Glomerular visceral epithelial cell (primary cell): ENCODE measurements around the gene SHISAL2A.

Experiments used
- DNase-seq: peaks from one replicate; pipeline ENCODE4 v3.0.0-alpha.2; 2016; ENCODE audit errors: extremely low spot score

Gene SHISAL2A

DNA sequence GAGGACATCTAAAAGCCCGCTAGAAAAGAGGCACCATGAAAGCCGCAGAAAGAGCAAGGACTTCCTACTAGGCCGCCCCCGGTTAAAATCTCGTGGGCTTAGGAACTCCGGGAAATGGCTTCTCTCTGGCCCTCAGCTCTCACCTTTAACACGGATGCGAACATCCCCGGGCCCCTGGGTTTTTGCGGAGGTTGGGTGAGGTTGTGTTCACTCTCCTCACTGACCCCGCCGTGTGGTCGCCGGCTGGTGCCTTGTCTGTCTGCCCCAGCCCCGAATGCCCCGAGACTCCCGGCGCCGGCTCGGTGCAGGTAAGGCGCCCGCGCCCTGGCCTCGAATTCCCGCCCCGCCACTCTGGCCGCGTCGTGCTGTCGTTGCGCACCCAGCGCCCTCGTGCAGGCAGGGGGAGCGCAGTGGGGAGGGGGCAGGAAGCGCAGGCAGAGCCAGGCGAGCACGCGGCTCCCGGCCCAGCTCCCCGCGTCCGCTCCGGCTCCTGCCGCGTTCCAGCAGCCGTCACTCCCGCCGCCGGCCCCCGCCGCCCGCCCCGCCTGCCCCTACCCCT, at the start of gene SHISAL2A:
SHISAL2A (plus strand) TSS at position 437 of the 559 bp plus-strand sequence. CDS start 326 bp downstream, outside the sequence.
- no peak for DNase-seq

GRCh38 chr1:52585474-52585873, 47.5 kb upstream of the SHISAL2A start:
- DNase-seq: no peak

GRCh38 chr1:52588027-52588426, 44.9 kb upstream of the SHISAL2A start:
- DNase-seq: no peak

DNA sequence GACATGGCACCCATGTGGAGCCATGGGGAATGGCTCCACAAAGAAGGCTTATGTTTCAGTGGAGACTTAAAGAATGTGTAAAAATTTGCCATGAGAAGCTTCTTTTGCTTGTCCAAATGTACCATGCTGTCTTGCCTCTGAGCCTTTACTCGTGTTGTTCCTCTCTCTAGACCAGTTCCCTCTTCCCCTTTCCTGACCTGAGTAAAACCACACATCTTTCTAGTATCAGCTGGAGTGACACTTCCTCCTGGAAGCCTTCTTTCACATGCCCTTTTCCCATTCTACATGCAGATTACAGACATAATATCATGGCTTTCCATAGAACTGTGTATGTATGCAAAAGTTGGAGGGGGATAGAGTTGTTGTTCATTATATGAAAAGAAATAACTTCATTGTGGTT, 44.4 kb upstream of the SHISAL2A start:
- no peak for DNase-seq

GRCh38 chr1:52590266-52590665, 42.7 kb upstream of the SHISAL2A start:
- no peak for DNase-seq

DNA sequence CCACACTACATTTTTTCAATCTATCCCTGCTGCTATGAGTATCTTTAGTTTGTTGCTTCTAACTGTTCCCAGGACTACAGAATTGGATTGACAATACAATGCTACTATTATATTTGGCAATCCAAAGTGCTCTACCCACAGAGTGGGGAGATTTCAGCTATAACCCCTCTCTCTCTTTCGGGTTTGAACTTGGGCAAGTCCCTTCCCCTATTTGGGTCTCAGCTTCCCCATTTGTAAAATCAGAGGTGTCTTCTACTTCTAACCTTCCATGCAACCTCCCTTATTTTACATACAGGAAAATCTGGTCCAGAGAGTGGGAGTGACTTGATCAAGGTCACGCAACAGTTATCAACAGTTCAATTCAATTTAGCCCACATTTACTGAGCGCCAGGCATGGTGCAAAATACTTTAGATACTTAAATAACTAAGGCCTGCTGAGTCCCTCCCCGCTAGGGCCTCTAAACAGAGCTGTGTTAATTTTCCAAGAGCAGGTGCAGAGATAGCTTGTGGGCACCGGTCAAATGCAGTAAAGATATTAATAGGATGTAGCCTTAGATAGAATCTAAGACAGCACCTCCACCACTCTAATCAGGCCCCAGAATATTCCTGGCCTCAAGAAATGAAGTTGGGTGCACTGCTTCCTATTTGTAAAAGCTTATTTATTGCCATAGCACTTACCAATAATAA, 40.2 kb upstream of the SHISAL2A start:
- DNase-seq: no peak

DNA sequence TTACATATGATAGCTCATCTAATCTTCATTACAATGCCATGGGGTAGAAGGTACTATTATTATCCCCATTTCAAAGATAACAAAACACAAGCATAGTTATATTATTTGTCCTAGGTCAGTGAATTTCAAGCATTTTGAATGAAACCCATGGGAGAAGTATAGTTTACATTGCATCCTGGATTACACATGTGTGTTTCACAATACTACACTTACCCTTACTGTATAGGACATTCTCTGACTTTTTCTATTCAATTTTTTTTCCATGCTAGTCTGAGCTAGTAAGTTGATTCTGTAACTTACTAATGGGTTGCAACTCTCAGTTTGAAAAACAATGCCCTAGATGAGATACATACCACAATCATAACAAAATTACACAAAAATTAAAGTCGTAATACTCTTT, 39.5 kb upstream of the SHISAL2A start:
- no peak for DNase-seq

- no peak for DNase-seq
Measured at GRCh38 chr1:52595061-52595460, 37.9 kb upstream of the SHISAL2A start.

- DNase-seq: no peak
Measured at GRCh38 chr1:52597912-52598311, 35.1 kb upstream of the SHISAL2A start.

- DNase-seq: no peak
Measured at GRCh38 chr1:52598729-52599128, 34.2 kb upstream of the SHISAL2A start.

DNA sequence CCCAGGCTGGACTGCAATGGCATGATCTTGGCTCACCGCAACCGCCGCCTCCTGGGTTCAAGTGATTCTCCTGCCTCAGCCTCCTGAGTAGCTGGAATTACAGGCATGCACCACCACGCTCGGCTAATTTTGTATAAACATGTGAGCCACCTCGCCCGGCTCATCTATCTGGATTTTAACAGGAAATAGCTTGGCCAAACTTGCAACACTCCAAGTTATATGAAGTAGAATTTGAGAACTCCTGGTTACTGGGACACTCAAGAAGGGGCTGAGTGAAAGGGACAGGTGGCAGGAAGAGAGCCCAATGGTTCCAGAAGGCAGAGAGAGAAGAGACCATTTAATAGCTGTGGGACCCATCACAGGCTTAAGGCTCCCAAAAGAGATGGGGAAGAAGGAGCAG, 33.7 kb upstream of the SHISAL2A start:
- peak; percentile 3 for DNase-seq

GRCh38 chr1:52600533-52601179, 32.3 kb upstream of the SHISAL2A start:
- DNase-seq: no peak

GRCh38 chr1:52601519-52601918, 31.4 kb upstream of the SHISAL2A start:
- no peak for DNase-seq

DNA sequence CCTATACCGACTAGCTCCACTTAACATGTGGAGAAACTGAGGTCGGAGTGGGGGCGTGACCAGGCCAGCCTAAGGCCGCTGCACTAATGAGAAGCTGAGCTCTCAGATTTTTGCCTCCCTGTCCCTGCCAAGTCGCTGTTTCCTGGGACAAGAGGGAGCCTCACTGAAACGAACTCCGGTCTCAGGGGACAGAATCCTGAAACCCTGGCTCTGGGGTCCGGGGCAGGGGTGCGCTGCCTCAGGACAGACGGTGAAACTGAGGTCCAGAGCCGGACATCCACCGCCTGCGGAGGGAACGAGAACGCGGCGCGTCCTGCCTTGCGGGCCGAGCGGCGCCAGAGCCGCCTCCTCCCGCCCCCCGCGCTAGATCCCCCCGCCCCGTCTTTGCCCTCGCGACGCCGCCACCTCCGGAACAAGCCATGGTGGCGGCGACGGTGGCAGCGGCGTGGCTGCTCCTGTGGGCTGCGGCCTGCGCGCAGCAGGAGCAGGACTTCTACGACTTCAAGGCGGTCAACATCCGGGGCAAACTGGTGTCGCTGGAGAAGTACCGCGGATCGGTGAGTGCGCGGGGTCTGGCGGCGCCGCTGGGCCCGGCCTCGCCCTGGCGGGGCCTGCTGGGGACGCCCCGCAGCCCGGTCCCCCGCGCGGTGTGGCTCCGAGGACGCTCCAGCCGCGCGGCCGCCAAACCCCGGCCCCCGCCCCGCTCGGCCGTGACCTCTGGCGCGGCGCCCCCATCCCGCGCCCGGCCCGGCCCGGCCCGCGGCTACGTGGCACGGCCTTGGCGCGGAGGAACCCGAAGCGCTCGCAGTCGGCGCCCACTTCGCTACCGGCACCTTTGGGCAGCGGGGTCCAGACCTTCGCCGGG, 30.7 kb upstream of the SHISAL2A start, which contains the start of gene GPX7:
GPX7 (plus strand) TSS at position 381 of the 865 bp plus-strand sequence; CDS start at position 420, 39 bp downstream.
- DNase-seq: no peak

GRCh38 chr1:52602856-52603600, 29.9 kb upstream of the SHISAL2A start:
- no peak for DNase-seq

DNA sequence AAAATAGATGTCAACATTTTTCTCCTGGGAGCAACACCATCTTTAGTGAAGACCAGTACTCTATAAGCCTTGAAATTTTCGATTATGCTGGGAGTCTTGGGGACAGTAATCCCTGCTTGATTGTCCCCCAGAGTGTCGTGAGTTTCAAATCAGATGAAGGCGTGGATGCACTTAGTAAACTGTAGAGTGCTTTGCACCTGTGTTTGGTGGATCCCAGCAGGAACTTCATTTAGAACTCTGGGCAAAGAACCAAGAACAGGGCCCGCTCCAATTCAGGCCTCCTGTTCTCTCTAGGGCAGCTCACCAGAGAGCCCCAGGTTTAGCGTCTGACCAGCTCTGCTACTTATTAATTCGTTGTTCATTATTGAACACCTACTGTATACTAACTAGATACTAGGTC, 29.3 kb upstream of the SHISAL2A start:
- no peak for DNase-seq

DNA sequence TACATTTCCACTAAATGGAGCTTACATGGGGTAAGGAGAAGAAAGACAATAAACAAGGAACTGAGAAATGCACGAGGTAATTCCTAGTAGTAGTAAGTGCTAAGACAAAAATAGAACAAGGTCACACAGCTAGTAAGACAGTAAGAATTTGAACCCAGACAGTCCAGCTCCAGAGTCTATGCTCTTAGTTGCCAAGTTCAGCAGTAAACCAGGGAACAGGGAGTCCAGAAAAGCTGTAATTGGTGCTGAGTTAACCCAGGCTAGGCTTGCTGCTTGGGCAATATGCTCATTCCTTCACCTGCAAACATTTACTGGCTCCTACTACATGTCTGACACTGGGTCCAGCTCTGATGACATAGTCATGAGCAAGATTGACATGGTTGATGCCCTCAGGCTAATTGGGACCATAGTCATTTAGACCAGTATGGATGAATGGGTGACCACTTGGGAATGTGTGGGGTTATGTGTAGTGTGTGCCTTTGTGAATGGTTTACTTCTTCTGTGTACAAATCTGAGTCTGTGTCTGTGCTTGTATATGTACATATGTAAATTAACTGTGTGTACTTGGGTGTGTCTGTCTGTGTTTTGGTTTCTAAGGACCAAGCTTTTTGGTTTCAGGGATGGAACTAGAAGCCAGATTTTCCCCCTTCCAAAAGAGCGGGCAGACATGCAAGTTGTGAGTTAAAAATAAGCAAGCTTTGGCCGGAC, 28.8 kb upstream of the SHISAL2A start:
- no peak for DNase-seq

GRCh38 chr1:52613636-52614373, 19.2 kb upstream of the SHISAL2A start:
- DNase-seq: no peak

- DNase-seq: no peak
Measured at GRCh38 chr1:52614671-52615070, 18.3 kb upstream of the SHISAL2A start.

DNA sequence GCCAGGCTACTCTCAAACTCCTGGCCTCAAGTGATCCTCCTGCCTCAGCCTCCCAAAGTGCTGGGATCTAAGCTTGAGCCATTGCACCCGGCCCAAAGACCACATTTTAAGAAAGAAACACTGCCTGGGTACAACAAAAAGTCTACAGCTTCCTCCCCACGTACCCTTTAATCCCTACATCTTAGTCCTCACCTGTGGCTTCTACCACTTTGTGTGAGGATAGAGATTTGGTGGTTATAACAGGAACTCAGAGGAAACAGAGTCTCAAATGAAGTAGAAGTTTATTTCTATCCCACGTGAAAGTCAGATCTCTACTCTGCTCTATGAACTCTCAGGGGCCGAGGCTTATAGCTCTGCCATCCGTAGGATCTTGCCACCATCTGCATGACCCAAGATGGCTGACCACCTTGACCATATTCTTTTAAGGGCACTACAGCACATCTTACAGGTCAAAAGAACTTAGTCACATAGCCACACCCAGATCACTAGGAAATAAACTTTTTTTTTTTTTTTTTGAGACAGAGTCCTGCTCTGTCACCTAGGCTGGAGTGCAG, 17.4 kb upstream of the SHISAL2A start:
- no peak for DNase-seq
